Astrocyte (in vitro differentiated cells and primary cell): ENCODE data around the gene LOXHD1.

ENCODE experiments used
- CTCF ChIP-seq: IDR thresholded peaks from 2 replicates; pipeline ENCODE4 v1.5.1; 2011; ENCODE audit warnings: low read depth, mild to moderate bottlenecking, inconsistent platforms, low read length, moderate library complexity; ENCODE audit not compliant: insufficient read depth
- EZH2 ChIP-seq: IDR thresholded peaks from 2 replicates; pipeline ENCODE4 v1.6.1; 2012; ENCODE audit warnings: mild to moderate bottlenecking, low read length, inconsistent platforms; ENCODE audit not compliant: insufficient read depth

- no peak for TF ChIP-seq CTCF
- TF ChIP-seq EZH2: no peak
Measured at GRCh38 chr18:46646468-46646867, 10.6 kb downstream of the LOXHD1 start.
